SK-N-SH (cell line): Measurements from ENCODE around the gene AIMP1. TPM values are rescaled to one million over a fixed set of nuclear protein-coding genes. Genes with fewer than 3 reads are reported as not detected.

Source experiments
- CTCF ChIA-PET: fragments of 300-600, 350-600 bp; formaldehyde crosslinking; extraction: SDS; loops from one replicate; lab custom pipeline; 2021; lab: Yijun Ruan, JAX
- POLR2A ChIA-PET: fragments of 350-600 bp; sonication (Branson Sonifier 250); formaldehyde crosslinking; extraction: SDS; loops from one replicate; lab custom pipeline; 2020; ENCODE audit warnings: antibody characterized with exemption, inconsistent platforms; lab: Yijun Ruan, JAX
- DNase-seq: peaks from one replicate; pipeline ENCODE4 v3.0.0; 2012
- H2AFZ ChIP-seq: fragments of 200-600 bp; sonication (generic); 2 replicates; pipeline ENCODE4 v1.8.1; 2016; ENCODE audit warnings: antibody characterized with exemption, mild to moderate bottlenecking, low read depth
- H3F3A ChIP-seq: fragments of 200-600 bp; sonication (generic); replicated peaks from 2 replicates; pipeline ENCODE3; 2016; ENCODE audit warnings: antibody characterized with exemption, mild to moderate bottlenecking; ENCODE audit not compliant: insufficient read depth
- H3K27ac ChIP-seq, 2 experiments: fragments of 200-500 bp in 1 of 2; fragments of 200-600 bp in 1 of 2; sonication (Bioruptor generic) in 1 of 2; sonication (generic), shearing (Covaris generic) in 1 of 2; 2 replicates each; pipeline versions ENCODE4 v1.5.1 to v1.6.1; 2014 to 2016; ENCODE audit warnings: low read depth in 2 of 2, inconsistent platforms in 1 of 2, low read length in 1 of 2, mild to moderate bottlenecking in 1 of 2, mixed read lengths in 1 of 2
- H3K27me3 ChIP-seq: fragments of 200-600 bp; sonication (generic), shearing (Covaris generic); 2 replicates; pipeline ENCODE4 v1.6.1; 2016; ENCODE audit warnings: mixed run types; ENCODE audit not compliant: insufficient read depth
- H3K36me3 ChIP-seq, 2 experiments: fragments of 200-500 bp in 1 of 2; fragments of 200-600 bp in 1 of 2; sonication (Bioruptor generic) in 1 of 2; sonication (generic) in 1 of 2; replicated peaks in 1 of 2; 2 replicates each; pipeline versions ENCODE3 to v1.5.1; 2014 to 2016; ENCODE audit warnings: low read length in 1 of 2, mild to moderate bottlenecking in 1 of 2; ENCODE audit not compliant: insufficient read depth in 2 of 2, control insufficient read depth in 1 of 2
- H3K4me1 ChIP-seq, 2 experiments: fragments of 200-500 bp in 1 of 2; fragments of 200-600 bp in 1 of 2; sonication (Bioruptor generic) in 1 of 2; sonication (generic), shearing (Covaris generic) in 1 of 2; 2 replicates each; pipeline versions ENCODE4 v1.5.1 to v1.6.1; 2014 to 2016; ENCODE audit warnings: low read depth in 1 of 2, low read length in 1 of 2, mixed run types in 1 of 2; ENCODE audit not compliant: insufficient read depth in 2 of 2, control insufficient read depth in 1 of 2
- H3K4me2 ChIP-seq: fragments of 200-600 bp; sonication (generic), shearing (Covaris generic); 2 replicates; pipeline ENCODE4 v1.6.1; 2017; ENCODE audit warnings: mixed run types
- H3K4me3 ChIP-seq, 2 experiments: fragments of 200-500 bp in 1 of 2; fragments of 200-600 bp in 1 of 2; sonication (Bioruptor generic) in 1 of 2; sonication (generic), shearing (Covaris generic) in 1 of 2; 2 replicates each; pipeline versions ENCODE4 v1.5.1 to v1.8.1; 2014 to 2016; ENCODE audit warnings: low read depth in 2 of 2, inconsistent platforms in 1 of 2, low read length in 1 of 2, mild to moderate bottlenecking in 1 of 2, mixed read lengths in 1 of 2, moderate library complexity in 1 of 2
- H3K79me2 ChIP-seq: fragments of 200-600 bp; sonication (generic); 2 replicates; pipeline ENCODE4 v1.8.1; 2017; ENCODE audit warnings: mild to moderate bottlenecking; ENCODE audit not compliant: insufficient read depth
- H3K9ac ChIP-seq: fragments of 200-600 bp; sonication (generic); 2 replicates; pipeline ENCODE4 v1.6.1; 2017; ENCODE audit warnings: mixed run types
- H3K9me2 ChIP-seq: fragments of 200-600 bp; sonication (generic); 2 replicates; pipeline ENCODE4 v1.6.1; 2017; ENCODE audit warnings: mixed run types
- H3K9me3 ChIP-seq: fragments of 200-600 bp; sonication (generic); 2 replicates; pipeline ENCODE4 v1.6.1; 2017; ENCODE audit warnings: mixed run types, mild to moderate bottlenecking, moderate library complexity
- H4K20me1 ChIP-seq: fragments of 200-600 bp; sonication (generic); 2 replicates; pipeline ENCODE4 v1.6.1; 2017; ENCODE audit warnings: mild to moderate bottlenecking, mixed run types; ENCODE audit not compliant: insufficient read depth
- CTCF ChIP-seq: fragments of 200-600 bp; sonication (generic); IDR thresholded peaks from 2 replicates; pipeline ENCODE4 v1.6.1; 2017; ENCODE audit warnings: antibody characterized with exemption, mild to moderate bottlenecking, moderate library complexity
- EZH2phosphoT487 ChIP-seq: fragments of 200-600 bp; sonication (generic); IDR thresholded peaks from 2 replicates; pipeline ENCODE4 v1.6.1; 2017; ENCODE audit warnings: low read depth, mixed run types, mild to moderate bottlenecking, antibody characterized with exemption, moderate library complexity, borderline replicate concordance
- FOXJ3 ChIP-seq: sonication (generic); formaldehyde crosslinking; IDR thresholded peaks from 2 replicates; pipeline ENCODE4 v1.5.1; 2020; ENCODE audit warnings: mild to moderate bottlenecking, missing genetic modification reagents
- GATA2 ChIP-seq: sonication (generic); formaldehyde crosslinking; IDR thresholded peaks from 2 replicates; pipeline ENCODE4 v1.5.0; 2020; ENCODE audit warnings: mild to moderate bottlenecking, missing genetic modification reagents
- JUND ChIP-seq: IDR thresholded peaks from 2 replicates; pipeline ENCODE4 v1.4.0; 2012
- MEF2A ChIP-seq: IDR thresholded peaks from 2 replicates; pipeline ENCODE4 v1.4.0; 2012; ENCODE audit warnings: low read depth, borderline replicate concordance
- NFIC ChIP-seq: IDR thresholded peaks from 2 replicates; pipeline ENCODE4 v1.4.0; 2012; ENCODE audit warnings: borderline replicate concordance
- NRF1 ChIP-seq: IDR thresholded peaks from 2 replicates; pipeline ENCODE4 v1.6.1; 2012; ENCODE audit warnings: low read depth, mild to moderate bottlenecking, low read length
- PBX3 ChIP-seq: IDR thresholded peaks from 2 replicates; pipeline ENCODE4; 2012
- RAD21 ChIP-seq: IDR thresholded peaks from 2 replicates; pipeline ENCODE4 v1.6.1; 2012; ENCODE audit warnings: mild to moderate bottlenecking, low read length
- RCOR1 ChIP-seq: fragments of 150-350 bp; IDR thresholded peaks from 2 replicates; pipeline ENCODE4 v1.6.1; 2017; ENCODE audit warnings: antibody characterized with exemption, low read length
- RXRA ChIP-seq: IDR thresholded peaks from 2 replicates; pipeline ENCODE4 v1.4.0; 2012; ENCODE audit warnings: low read depth, mild to moderate bottlenecking, borderline replicate concordance
- SMC3 ChIP-seq: IDR thresholded peaks from 2 replicates; pipeline ENCODE4 v1.6.1; 2012; ENCODE audit warnings: low read depth, low read length, improper control_type of control experiment
- TAF1 ChIP-seq: IDR thresholded peaks from 2 replicates; pipeline ENCODE4 v1.6.1; 2012; ENCODE audit warnings: low read depth, mild to moderate bottlenecking, low read length, moderate library complexity, borderline replicate concordance
- TCF12 ChIP-seq: IDR thresholded peaks from 2 replicates; pipeline ENCODE4 v1.4.0; 2012
- TEAD4 ChIP-seq: IDR thresholded peaks from 2 replicates; pipeline ENCODE4 v1.4.0; 2012; ENCODE audit warnings: mild to moderate bottlenecking, borderline replicate concordance; ENCODE audit not compliant: insufficient read depth
- YY1 ChIP-seq: IDR thresholded peaks from 2 replicates; pipeline ENCODE4 v1.4.0; 2012; ENCODE audit warnings: low read depth, mild to moderate bottlenecking
- ZBTB33 ChIP-seq: IDR thresholded peaks from 2 replicates; pipeline ENCODE4 v1.4.0; 2012; ENCODE audit warnings: low read depth, borderline replicate concordance
- WGBS: methylation state at CpG from one replicate; pipeline ENCODE4 v1.1.6; 2017; ENCODE audit warnings: low lambda C conversion rate; 5-methylcytosine and 5-hydroxymethylcytosine counted together
- polyA plus RNA-seq, 3 experiments: library from polyadenylated mRNA; depleted of rRNA; stranded (reverse); fragments of >200 nt; gene quantifications; 2 replicates each; pipeline ENCODE4 v1.2.3, GENCODE V29; 2012

The AIMP1 gene
- polyA plus RNA-seq, 1 of the 3 experiments (the other 2 are of a cell fraction), result 14.0 TPM

- Histone ChIP-seq H3K9me2 (no peaks in the 10 kb centered on the region), H3K4me3 (no peak overlapping the region), H3K4me1 (no peaks in the 10 kb centered on the region), H3K79me2 (no peaks in the 10 kb centered on the region), H3K27ac (no peak overlapping the region), H3K36me3 (peaks cover 11 to 13% of the 10 kb centered on the region in 2 experiments), H3K9me3 (no peaks in the 10 kb centered on the region)
- ChIA-PET CTCF (interaction anchor here (1.2 kb wide), 1 partner anchor 14 kb away, joined by 5 read pairs; the partner anchor contains the start of gene GIMD1), POLR2A (no interaction called here)
- 68% methylated on average over 4 of the region's 4 CpGs for WGBS
- TF ChIP-seq EZH2phosphoT487 (no peak), YY1 (no peak), CTCF (no peak), GATA2 (no peak), MEF2A (no peak), TCF12 (no peak), NFIC (no peak), PBX3 (no peak), RXRA (no peak), RCOR1 (no peak), ZBTB33 (no peak), FOXJ3 (no peak), NRF1 (no peak), RAD21 (no peak), JUND (no peak), SMC3 (no peak), TEAD4 (no peak), TAF1 (no peak)
- TF ChIP-seq, all 33 proteins: peak for 0
- no peak for DNase-seq
- Histone ChIP-seq H2AFZ (no peak overlapping the region), H3K4me2 (no peak overlapping the region), H4K20me1 (no peaks in the 10 kb centered on the region), H3K9ac (no peak overlapping the region), H3K27me3 (no peaks in the 10 kb centered on the region), H3F3A (peaks cover 5% of the 10 kb centered on the region)
Observed at GRCh38 chr4:106355193-106355592, 38.8 kb downstream of the AIMP1 start.
